Left lobe of liver (tissue), 2 donors: ENCODE results near the gene ANKRD40. TPM values are rescaled to one million over a fixed set of nuclear protein-coding genes. Genes with fewer than 3 reads are reported as not detected.
"Not testable (repeated sequence)": the region's sequence is repeated elsewhere in the genome, so short reads cannot be mapped to it uniquely, and the experiment has no call there.

ENCODE experiments used
- ATAC-seq: fragments of 200-7000 bp; cut with Tn5 transposase; one replicate; pipeline ENCODE4 v1.9.1; 2020; ENCODE audit warnings: mild to moderate bottlenecking, moderate library complexity
- DNase-seq: peaks from one replicate; pipeline ENCODE4 v3.0.0-alpha.2; 2020; ENCODE audit warnings: low spot score
- total RNA-seq: library from RNA; stranded (reverse); gene quantifications from one replicate; pipeline ENCODE4 v1.2.1, GENCODE V29; 2021
- donor health status: DM: no; HTN: no; CAD: no; lungs with moderate emphysema.
- donor health status: DM: no; HTN: yes; CAD: no.

Gene ANKRD40
- total RNA-seq, 1 donor from 2014 or later = 15.6 TPM

GRCh38 chr17:50687200-50688066 is 20.3 kb downstream of the ANKRD40 start:
- ATAC-seq (no peak), DNase-seq (no peak)

DNA sequence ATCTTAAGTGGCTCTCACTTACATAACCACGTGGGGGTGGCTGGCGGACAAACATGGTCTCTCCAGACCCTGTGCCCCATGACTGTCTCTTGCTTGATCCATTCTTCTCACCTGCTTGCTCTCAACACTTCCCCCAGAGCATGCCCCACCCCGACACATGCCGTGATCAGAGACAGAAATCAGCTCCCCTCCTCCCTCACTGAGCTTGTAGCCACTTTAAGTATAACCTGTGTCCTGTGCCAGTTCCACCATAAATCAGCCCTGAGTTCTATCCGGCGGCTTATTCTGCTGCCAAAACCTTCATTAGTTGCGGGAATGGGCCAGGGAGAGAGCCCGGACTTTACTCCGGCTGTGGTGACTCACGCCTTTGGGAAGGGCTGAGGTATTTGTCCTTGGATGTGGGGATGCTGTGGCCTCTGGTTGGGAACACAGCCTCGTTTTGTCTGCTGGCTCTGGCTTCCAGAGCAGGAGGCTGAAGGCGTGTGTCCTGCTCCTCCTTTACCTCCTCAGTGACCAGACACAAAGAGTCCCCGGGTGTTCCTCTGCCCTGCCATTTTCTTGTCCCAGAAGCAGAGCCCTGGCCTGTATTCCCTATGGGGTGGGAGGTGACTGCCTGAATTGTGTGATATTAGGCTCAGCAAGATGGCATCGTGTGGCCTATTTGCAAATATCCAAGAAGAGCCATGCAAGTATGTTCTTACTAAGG is 21.1 kb downstream of the ANKRD40 start:
- ATAC-seq (peak; percentile 64), DNase-seq (peak; percentile 90)

- DNase-seq (no peak), ATAC-seq (no peak)
Measured at GRCh38 chr17:50685691-50686493, 21.8 kb downstream of the ANKRD40 start.

GRCh38 chr17:50685334-50685665 is 22.4 kb downstream of the ANKRD40 start:
- DNase-seq = no peak
- ATAC-seq = no peak

- DNase-seq (peak; percentile 93), ATAC-seq (peak; percentile 77)
Measured at GRCh38 chr17:50684612-50685333, 22.9 kb downstream of the ANKRD40 start.

- ATAC-seq = no peak
Measured at GRCh38 chr17:50684288-50684611, 23.5 kb downstream of the ANKRD40 start.

GRCh38 chr17:50683434-50684287 is 24.1 kb downstream of the ANKRD40 start:
- DNase-seq (no peak), ATAC-seq (peak; percentile 3)

More at GRCh38 chr17:50684288-50684611, 23.5 kb downstream of the ANKRD40 start:
- DNase-seq = no peak

DNA sequence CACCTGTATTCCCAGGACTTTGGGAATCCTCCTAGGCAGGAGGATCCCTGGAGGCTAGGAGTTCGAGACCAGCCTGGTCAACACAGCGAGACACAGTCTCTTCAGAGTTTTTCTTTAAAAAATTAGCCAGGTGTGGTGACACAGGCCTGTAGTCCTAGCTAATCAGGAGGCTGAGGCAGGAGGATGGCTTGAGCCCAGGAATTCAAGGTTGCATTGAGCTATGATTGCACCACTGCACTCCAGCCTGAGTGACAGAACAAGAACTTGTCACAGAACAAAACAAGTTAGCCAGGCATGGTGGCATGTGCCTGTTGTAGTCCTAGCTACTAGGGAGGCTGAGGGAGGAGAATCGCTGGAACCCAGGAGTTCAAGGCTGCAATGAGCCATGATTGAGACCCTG is 24.8 kb downstream of the ANKRD40 start:
- no peak for DNase-seq
- no peak for ATAC-seq

DNA sequence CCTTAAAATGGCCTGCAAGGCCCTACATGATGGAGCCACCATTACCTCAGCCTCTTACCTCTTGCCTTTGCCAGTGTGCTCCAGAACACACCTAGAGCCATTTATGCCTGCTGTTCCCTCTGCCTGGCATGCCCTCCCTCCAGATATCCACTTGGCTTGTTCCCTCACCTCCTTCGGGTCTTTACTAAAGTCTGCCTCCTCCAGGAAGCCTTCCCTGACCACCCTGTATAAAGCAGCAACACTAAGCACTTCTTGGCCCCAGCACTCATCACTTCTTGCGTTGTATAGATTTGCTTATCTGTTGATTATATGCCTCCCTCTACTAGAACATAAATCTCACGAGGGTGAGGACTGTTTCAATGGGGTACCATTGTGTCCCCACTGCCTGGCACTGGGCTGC is 25.3 kb downstream of the ANKRD40 start:
- no peak for DNase-seq
- no peak for ATAC-seq

- DNase-seq (no peak), ATAC-seq (no peak)
Measured at GRCh38 chr17:50681263-50682200, 26.2 kb downstream of the ANKRD40 start.

- not testable (repeated sequence) for DNase-seq, ATAC-seq
Measured at GRCh38 chr17:50680543-50681262, 27.0 kb downstream of the ANKRD40 start.

GRCh38 chr17:50680126-50680525 is 27.6 kb downstream of the ANKRD40 start:
- ATAC-seq (no peak), DNase-seq (no peak)

DNA sequence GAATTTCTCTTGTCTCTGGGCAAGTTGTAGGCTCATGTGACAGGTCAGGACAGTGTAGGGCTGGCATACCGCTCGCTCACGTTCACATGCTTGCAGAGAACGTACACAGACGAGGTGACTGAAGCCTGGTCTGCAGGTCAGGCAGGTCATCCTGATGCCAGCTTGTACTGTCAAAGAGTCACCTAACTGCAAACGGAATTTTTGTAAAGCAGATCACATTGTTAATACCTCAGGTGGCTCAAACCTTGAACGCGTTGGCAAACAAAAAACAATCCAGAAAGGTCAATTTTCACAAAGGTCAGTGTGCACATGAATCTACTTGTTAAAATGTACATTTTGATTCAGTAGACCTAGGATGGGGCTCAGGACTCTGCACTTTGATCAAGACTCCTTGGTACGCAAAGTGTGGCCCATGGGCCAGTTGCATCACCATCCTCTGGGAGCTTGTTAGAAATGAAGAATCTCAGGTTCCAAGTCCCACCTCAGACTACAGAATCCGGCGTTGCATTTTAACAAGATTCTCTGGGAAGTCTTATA is 28.6 kb downstream of the ANKRD40 start:
- ATAC-seq (peak; percentile 28), DNase-seq (peak; percentile 54)

DNA sequence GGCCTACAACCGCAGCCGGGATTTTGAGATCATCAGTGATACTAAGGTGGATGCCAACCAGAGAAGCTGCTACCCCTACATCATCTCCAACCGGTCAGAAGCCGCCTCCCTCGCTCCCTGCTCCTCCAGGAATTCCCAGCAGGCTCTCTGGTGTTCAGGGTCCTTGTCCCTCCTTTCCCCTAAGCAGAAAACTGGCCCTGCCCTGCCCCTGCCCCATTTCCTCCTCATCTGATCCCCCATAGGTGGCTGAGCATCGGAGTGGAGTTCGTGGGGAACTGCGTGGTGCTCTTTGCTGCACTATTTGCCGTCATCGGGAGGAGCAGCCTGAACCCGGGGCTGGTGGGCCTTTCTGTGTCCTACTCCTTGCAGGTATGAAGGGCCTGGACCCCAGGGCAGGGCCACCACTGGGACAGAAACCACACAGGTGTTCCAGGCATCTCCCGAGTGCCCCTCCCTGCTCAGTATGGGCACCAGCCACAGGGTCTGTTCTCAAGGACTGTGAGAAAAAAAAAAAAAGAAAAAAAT is 29.8 kb downstream of the ANKRD40 start:
- no peak for ATAC-seq
- DNase-seq = no peak

- peak; percentile 54 for DNase-seq
Measured at GRCh38 chr17:50676065-50676975, 31.4 kb downstream of the ANKRD40 start.

GRCh38 chr17:50675627-50676026 is 32.1 kb downstream of the ANKRD40 start:
- ATAC-seq (peak; percentile 83), DNase-seq (peak; percentile 93)

More at GRCh38 chr17:50676065-50676975, 31.4 kb downstream of the ANKRD40 start:
- no peak for ATAC-seq
